ENCODE results near the gene IFNGR2.

The IFNGR2 gene

GRCh38 chr21:33478182-33478581 lies 75.0 kb downstream of the IFNGR2 start:
- Histone ChIP-seq H3K36me3 (peaks cover 14% of the 10 kb centered on the region; the same call in 1 of the 2 replicates), H3K4me3 (peak overlapping the region; percentile 92), H3K9ac (peak overlapping the region; percentile 91), H3K9me3 (peaks cover 8% of the 10 kb centered on the region), H4K20me1 (peaks cover 6% of the 10 kb centered on the region; the same call in 1 of the 2 replicates), H3K27ac (no peak overlapping the region), H3K4me2 (peak overlapping the region; percentile 90), H3K27me3 (no peaks in the 10 kb centered on the region), H3K4me1 (peaks cover 15% of the 10 kb centered on the region)
- no peak for TF ChIP-seq Cebpa-rat (IDR thresholded peaks at IDR 0.05)

GRCh38 chr21:33478935-33479678 lies 75.9 kb downstream of the IFNGR2 start:
- peaks cover 5% of the 10 kb centered on the region; the same call in 1 of the 2 replicates for H3K36me3 ChIP-seq
- no peak for TF ChIP-seq Cebpa-rat (IDR thresholded peaks at IDR 0.05)
- H3K27ac ChIP-seq, result peak overlapping the region; percentile 88
- peak overlapping the region; percentile 91 for H3K9ac ChIP-seq
- H3K4me2 ChIP-seq, result peak overlapping the region; percentile 90
- H4K20me1 ChIP-seq, result peaks cover 6% of the 10 kb centered on the region; the same call in 1 of the 2 replicates
- H3K27me3 ChIP-seq, result no peaks in the 10 kb centered on the region
- peaks cover 15% of the 10 kb centered on the region for H3K4me1 ChIP-seq
- no peaks in the 10 kb centered on the region for H3K9me3 ChIP-seq
- peak overlapping the region; percentile 92 for H3K4me3 ChIP-seq

- TF ChIP-seq Cebpa-rat (IDR thresholded peaks at IDR 0.05), result no peak
- peak within 1 kb of the TSS; percentile 91 for H3K9ac ChIP-seq
- H3K9me3 ChIP-seq, result no peaks in the 10 kb centered on the region
Measured at GRCh38 chr21:33479679-33480480, 76.7 kb downstream of the IFNGR2 start, which contains the start of gene TMEM50B. Gene TMEM50B, minus strand, starts transcription at chr21:33479974. Its CDS starts 11,089 bp downstream, at chr21:33468885.

GRCh38 chr21:33480481-33481103 lies 77.4 kb downstream of the IFNGR2 start:
- peak overlapping the region; percentile 79 for H3K4me2 ChIP-seq
- H3K36me3 ChIP-seq, result no peaks in the 10 kb centered on the region
- H3K27me3 ChIP-seq, result no peaks in the 10 kb centered on the region
- H3K9ac ChIP-seq, result peak overlapping the region; percentile 86
- H3K4me3 ChIP-seq, result peak overlapping the region; percentile 92
- H3K27ac ChIP-seq, result peak overlapping the region; percentile 76
- H3K4me1 ChIP-seq, result peaks cover 15% of the 10 kb centered on the region
- no peak for TF ChIP-seq Cebpa-rat (IDR thresholded peaks at IDR 0.05)
- H3K9me3 ChIP-seq, result no peaks in the 10 kb centered on the region
- H4K20me1 ChIP-seq, result peaks cover 6% of the 10 kb centered on the region; the same call in 1 of the 2 replicates

More at GRCh38 chr21:33479679-33480480, 76.7 kb downstream of the IFNGR2 start, which contains the start of gene TMEM50B:
- H4K20me1 ChIP-seq, result peaks cover 6% of the 10 kb centered on the region; the same call in 1 of the 2 replicates
- 0 out of 2 replicates have a peak, but pooled peaks cover 1% of the 10 kb centered on the region for H3K36me3 ChIP-seq
- no peaks in the 10 kb centered on the region for H3K27me3 ChIP-seq
- H3K4me3 ChIP-seq, result peak within 1 kb of the TSS; percentile 92
- H3K4me1 ChIP-seq, result peaks cover 15% of the 10 kb centered on the region
- peak within 1 kb of the TSS; percentile 90 for H3K4me2 ChIP-seq
- H3K27ac ChIP-seq, result peak within 1 kb of the TSS; percentile 88

- H3K4me3 ChIP-seq, result no peak overlapping the region
- no peaks in the 10 kb centered on the region for H3K9me3 ChIP-seq
- H3K27ac ChIP-seq, result no peak overlapping the region
- H3K9ac ChIP-seq, result no peak overlapping the region
- H4K20me1 ChIP-seq, result peaks cover 6% of the 10 kb centered on the region; the same call in 1 of the 2 replicates
- H3K36me3 ChIP-seq, result no peaks in the 10 kb centered on the region
- peaks cover 15% of the 10 kb centered on the region for H3K4me1 ChIP-seq
- H3K27me3 ChIP-seq, result no peaks in the 10 kb centered on the region
- TF ChIP-seq Cebpa-rat (IDR thresholded peaks at IDR 0.05), result no peak
- no peak overlapping the region for H3K4me2 ChIP-seq
Measured at GRCh38 chr21:33481314-33481943, 78.2 kb downstream of the IFNGR2 start.
